Stimulated activated CD8-positive, alpha-beta memory T cell treated with anti-CD3 and anti-CD28 coated beads, Interleukin-12 subunit alpha, Interleukin-12 subunit beta, amount 100 ng/mL, for 24 hours (primary cell): ENCODE data around the gene MTAP.

Experiments
- DNase-seq: peaks from one replicate; pipeline ENCODE4 v3.0.0-alpha.2; 2020; ENCODE audit errors: extremely low read depth

MTAP gene

DNA sequence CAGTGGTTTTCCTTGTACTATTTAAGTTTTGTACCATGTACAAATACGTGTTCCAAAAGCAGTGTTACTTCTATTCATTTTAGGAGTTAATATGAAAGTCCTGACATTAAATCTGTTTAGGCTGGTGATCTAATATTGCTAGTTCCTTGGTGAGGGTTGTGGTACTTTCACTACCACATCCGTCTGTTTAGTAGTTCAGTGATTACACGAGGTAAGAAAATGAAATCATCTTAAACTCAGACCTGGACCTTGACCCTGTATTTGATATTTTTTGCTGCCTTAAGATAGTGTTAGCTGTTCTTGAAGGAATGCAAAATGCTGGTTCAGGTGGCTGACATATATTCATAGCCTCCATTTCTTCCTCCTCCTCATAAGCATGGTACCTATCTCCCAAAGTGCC, 50.3 kb downstream of the MTAP start:
- DNase-seq: no peak

DNA sequence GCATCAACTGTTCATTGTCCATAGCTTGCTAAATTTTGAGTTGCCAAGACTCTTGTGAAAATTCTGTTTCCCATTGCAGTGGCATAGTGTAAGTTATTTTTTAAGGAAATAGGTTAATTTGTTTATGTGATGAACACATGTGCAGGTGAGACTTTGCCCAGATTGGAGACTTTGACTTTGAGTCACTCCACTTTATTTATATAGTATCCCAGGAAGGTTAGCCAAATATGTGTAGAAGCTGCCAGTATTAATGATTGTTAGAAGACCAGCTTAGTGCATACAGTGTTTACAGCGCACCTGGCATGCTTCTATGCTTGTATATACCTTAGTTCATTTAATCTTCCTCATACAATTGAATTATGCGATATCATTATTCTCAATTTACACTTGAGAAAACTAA, 51.0 kb downstream of the MTAP start:
- DNase-seq: no peak

DNA sequence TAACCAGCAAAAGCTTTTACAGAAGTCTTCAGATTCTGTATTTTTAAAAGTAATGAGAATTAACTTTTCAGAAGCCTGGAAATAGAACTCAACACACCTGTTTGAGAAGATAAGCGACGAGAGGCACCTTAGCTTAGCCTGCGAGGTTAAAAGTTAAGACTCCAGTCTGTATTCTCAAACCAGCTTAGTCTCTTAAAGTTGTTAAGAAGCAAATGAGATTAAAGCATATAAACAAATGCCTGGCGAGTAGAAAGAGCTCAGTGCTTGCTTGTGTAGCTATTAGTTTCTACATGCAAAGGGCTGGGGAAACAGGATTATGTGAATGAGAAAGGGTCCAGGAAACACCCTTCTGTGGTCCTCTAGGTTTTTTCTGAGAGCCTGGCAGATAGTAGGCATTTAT, 51.7 kb downstream of the MTAP start:
- no peak for DNase-seq

DNA sequence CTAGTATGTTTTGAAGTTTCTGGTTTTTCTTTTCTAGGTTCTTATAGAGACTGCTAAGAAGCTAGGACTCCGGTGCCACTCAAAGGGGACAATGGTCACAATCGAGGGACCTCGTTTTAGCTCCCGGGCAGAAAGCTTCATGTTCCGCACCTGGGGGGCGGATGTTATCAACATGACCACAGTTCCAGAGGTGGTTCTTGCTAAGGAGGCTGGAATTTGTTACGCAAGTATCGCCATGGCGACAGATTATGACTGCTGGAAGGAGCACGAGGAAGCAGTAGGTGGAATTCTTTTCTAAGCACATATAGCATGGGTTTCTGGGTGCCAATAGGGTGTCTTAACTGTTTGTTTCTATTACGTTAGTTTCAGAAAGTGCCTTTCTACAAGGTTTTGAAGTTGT, 52.2 kb downstream of the MTAP start:
- DNase-seq: no peak

DNA sequence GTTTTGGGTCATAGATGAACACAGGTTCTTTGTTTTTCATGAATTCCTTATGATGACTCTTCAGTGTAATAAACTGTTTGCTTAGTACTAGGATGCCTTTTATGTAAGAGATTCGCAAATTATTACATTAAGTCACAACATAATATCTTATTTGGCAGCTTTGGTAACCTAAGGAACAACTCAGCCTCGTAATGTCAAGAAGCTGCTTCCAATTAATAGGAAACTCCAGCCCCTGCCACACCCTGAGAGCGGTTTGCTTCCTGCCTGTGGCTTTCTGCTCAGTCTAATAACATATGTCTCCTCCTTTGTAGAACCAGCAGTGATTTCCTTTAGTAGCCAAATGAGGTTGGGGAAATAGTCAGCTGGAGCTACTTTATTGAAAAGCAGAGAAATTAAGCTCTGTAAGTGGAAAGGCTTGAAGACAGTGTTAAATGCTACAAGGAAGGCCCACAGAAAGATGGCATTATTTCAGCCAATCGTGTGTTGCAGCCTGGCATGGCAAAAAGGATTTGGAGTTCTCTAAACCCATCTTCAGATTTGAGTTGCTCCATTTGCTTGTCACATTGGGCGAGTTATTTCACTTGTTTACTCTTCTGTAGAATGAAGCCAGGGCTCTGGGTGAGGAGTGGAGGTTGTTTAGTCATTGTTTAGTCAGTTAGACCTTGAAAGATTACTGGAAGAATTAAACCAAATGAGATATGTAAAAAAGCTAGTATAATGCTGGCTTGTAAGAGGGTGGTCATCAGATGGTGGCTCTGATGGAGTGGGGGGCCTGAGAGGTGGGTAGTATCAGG, 54.1 kb downstream of the MTAP start:
- DNase-seq: no peak

DNA sequence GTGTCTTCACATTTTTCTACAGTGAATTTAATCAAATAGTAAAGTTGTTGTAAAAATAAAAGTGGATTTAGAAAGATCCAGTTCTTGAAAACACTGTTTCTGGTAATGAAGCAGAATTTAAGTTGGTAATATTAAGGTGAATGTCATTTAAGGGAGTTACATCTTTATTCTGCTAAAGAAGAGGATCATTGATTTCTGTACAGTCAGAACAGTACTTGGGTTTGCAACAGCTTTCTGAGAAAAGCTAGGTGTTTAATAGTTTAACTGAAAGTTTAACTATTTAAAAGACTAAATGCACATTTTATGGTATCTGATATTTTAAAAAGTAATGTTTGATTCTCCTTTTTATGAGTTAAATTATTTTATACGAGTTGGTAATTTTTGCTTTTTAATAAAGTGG, 60.4 kb downstream of the MTAP start:
- DNase-seq: no peak

DNA sequence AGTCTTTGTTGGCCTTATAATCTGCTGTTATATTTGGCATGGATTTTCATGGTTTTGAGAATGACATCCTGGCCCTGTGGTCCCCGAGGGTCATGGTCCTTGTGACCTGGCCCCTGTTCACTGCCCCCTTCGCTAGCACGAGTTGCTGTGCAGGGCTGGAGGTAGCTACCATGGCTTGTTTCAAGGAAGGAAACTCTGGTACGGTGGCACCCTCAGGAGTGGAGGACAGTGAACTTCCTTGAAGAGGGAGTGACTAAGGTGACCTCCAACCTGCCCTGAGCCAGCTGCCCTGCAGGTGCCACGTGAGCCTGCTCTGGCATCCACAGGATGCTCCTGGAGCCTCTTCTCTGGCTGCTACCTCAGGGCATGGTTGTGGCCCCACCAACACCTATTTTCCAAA, 62.1 kb downstream of the MTAP start:
- no peak for DNase-seq

DNA sequence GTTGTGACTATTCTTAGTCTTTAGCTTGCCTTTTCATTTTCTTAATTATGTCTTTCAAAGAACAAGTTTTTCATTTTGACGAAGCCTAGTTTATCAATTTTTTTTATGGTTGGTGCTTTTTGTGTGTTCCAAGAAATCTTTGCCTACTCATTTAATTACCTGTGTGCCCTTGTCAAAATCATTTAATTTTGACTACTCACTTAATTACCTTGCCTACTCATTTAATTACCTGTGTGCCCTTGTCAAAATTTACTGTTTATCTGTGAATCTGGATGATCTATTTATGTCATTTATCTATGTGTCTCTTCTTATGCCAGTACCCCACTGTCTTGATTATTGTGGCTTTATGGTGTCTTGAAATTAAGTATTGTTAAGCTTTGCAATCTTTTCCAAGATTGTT, 63.9 kb downstream of the MTAP start:
- DNase-seq: no peak

DNA sequence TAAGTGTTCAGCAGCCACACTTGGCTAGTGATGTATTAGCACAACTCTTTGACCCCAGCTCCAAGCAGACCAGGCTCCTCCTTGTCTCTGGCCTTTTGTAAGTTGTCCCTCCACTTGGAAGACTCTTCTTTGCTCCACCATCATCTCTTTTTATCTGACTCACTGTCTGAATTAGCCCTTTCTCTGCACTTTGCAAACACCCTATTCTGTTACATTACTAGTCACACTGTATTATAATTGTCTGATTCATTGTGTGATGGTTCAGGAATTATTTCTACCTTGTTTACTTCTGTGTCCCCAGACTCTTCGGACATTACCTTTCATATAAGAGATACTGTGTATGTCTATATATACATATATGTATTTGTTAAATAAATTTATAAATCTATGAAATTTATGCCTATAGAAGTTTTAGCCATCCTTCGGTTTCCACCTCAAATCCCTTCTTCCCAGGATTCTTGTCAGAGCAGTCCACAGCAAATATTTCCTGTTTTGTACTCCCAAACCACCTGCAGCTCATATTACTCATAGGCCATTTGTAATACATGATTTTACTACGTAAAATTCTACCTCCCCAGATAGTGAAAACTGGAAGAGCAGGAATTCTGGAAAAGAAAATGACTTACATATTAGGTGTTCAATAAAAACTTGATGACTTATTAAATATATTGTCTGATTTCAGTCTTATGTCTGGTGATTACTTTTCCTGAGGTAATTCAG, 69.0 kb downstream of the MTAP start:
- DNase-seq: no peak

DNA sequence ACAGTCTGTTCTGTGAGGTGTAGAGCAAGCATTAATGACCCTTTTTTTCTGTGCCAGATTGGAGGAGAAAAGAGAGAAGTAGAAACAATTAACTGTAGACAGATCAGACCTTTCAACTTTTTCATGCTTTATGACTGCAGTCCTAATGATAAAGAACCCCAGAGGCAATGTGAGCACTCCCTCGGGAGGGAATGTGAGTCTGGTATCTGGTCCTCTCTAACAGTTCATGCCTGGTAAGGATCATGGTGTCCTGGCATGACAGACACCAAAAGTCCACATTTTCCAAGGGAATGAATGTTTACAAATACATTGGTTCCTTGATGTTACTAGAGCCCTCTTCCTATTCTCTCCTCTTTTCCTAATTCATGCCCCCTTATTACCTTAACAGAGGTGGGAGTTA, 70.3 kb downstream of the MTAP start:
- DNase-seq: no peak

DNA sequence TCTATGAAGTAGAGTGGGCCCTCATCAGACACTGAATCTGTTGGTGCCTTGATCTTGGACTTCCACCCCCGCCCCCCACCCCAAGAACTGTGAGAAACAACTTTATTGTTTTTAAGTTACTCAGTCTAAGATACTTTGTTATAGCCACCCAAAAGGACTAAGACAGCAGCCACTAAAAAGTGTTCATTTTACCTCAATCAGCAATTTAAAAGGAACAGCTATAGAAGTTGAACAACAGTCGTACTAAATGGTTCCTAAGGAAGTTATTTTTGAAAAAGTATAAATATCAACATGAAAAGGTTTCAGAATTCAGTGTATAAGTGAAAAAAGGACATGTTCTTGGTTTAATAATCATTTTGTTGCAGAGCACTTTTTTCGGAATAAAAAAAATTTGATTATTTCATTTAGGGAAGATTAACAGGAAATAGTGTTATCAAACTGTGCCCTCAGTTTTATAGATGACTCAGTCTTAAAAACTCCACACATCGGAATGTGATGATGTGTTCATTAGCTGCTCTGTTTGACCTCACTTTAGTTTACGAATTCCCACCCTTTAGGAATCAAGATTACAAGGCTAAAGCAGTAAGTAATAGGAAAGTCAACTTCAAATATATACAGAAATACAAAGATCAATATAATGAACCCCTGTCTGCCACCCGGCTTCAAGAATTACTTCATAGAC, 71.2 kb downstream of the MTAP start:
- DNase-seq: no peak

DNA sequence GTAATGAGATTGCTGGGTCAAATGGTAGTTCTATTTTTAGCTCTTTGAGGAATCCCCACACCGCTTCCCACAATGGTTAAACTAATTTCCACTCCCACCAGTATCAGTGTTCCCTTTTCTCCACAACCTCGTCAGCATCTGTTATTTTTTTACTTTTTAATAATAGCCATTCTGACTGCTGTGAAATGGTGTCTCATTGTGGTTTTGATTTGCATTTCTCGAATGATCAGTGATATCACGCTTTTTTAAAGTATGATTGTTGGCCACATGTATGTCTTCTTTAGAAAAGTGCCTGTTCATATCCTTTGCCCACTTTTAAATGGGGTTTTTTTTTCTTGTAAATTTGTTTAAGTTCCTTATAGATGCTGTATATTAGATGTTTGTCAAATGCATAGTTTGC, 73.5 kb downstream of the MTAP start:
- DNase-seq: no peak

DNA sequence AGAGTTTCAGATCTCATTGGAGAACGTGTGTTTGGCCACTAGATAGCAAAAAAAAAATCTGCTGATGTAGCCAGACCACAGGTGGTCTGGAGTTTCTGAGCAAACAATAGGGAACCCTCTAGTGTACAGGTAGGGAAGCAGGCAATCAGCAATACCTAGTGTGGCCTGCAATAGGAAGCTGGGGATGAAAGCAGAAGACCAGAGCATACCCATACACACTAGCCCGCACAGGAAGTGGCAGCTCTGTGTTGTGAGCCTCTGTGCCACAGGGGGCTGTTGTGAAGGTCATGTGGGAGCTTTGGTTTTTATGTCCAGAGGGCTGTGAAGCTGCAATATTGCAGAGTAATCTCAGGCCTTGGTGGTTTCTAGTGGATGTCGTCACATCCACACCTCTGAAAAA, 81.2 kb downstream of the MTAP start:
- DNase-seq: no peak

DNA sequence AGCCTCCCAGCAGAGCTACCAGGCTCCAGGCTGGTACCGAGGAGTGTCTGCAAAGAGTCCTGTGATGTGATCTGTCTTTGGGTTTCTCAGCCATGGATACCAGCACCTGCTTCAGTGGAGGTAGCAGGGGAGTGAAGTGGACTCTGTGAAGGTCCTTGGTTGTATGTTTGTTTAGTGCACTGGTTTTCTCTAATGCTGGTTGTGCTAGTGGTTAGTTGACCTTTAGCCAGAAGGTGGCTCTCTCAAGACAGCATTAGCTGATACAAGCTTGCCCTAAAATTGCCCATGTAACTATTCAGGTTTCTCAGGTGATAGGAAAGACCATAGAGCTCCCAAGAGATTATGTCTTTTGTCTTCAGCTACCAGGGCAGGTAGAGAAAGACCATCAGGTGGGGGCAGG, 87.2 kb downstream of the MTAP start:
- no peak for DNase-seq

DNA sequence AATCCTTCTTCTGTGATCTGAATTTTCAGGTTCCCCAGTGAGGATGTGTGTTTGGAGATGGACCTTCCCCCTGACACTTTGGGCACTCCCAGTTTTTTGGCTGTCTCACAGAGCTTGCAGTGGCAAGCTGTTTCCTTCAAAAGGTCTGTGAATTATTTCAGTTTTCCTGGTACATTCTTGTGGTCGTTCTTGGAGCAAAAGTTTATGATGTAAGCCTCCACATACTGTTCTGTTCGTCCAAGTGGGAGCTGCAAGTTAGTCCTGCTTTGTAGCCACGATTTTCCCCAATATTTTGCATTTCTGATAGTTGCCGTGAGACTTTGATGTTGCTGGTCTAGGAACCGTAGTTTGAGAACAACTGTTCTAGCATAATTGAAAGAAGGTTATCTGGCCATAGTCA, 88.3 kb downstream of the MTAP start:
- no peak for DNase-seq

DNA sequence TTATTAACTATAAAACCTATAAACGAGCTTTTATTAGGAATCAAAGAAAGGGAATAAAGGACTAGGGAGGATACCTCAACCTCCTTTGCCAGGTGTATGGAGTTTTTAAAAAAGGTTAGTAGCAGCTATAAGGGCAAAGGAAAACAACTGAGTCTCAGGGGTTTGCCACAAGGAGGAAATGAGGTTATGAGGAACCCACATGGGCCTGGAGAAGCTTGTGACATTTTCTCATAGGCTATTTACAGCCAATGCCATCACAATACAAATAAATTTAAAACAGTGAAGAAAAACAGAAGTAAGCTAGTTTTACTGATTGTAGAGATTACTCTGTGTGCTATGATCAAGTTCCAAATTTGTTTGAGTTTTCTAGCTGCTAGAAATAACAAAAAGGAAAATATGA, 99.1 kb downstream of the MTAP start:
- DNase-seq: no peak

DNA sequence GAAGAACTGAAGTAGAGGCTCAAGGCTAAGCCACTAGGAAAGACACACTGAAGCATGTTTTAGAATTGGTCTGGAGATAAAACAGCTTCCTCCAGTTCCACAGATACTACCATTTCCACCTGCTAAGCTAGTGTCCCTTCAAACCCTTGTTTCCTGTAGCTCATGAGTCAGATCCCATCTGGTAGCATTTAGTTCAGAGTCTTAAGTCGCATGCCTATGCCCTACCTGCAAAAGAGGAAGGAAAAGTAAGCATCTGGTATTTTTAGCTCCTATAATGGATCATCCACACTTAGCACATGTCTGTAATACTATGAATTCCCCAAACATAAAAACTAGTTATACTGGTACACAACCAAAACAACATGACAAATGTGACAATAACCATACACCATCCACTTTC, 99.7 kb downstream of the MTAP start:
- DNase-seq: no peak

DNA sequence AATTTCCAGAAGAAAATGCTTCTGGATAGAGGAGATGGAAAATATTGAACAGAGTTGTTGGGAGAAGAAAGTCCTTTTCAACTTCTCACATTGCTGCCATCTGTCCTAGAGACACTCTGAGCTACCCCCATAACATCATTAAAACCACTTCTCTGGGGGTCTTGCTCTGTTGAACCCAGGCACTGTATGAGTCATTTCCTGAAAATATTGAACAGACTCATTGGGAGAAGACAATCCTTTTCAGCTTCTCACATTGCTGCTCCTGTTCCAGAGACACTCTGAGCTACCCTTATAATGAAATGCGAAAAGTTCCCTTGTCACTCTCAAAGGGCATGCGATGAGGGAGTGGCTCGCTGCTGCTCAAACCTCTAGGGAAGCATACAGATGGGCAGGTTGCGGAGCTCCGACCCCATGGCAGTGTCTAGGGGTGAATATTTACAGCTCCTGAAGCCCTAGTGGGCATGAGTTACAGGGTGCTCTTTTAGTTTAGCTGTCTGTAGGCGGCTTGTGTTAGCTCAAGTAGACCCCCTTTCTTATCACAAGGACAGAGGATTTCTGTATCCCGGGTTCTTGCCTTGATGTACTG, 101.0 kb downstream of the MTAP start:
- no peak for DNase-seq

DNA sequence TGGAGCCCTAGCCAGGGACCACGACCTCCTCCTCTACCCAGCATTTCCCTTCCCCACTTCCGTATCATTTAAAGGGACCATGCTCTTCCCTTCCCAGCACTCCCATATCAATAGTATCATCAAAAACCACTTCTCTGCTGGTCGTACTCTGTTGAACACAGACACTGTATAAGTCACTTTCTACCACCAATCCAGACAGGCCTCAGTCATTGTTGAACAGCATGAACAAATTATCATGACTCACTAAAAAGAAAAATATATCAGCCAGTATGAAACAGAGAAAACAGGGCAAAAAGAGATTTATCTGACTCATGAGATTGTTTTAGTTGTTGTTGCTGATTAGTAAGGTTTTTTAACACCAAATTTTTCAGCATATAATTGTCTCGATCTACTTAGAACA, 101.9 kb downstream of the MTAP start:
- DNase-seq: no peak

DNA sequence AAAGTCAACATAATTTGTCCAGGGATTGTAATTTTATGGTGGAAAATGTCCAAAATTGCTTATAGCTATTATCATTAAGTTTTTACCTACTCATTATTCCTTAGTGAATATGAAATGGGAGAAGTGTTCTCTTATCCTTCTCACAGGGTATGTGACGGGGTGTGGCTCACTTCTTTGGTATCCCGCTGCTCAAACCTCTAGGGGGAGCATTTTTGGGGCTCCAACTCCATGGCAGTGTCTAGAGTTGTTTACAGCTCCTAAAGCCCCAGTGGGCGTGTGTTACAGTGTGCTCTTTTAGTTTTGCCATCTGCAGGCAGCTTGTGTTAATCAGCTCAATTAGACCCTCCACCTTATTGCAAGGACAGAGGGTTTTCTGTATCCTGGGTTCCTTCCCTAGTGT, 102.3 kb downstream of the MTAP start:
- DNase-seq: no peak

DNA sequence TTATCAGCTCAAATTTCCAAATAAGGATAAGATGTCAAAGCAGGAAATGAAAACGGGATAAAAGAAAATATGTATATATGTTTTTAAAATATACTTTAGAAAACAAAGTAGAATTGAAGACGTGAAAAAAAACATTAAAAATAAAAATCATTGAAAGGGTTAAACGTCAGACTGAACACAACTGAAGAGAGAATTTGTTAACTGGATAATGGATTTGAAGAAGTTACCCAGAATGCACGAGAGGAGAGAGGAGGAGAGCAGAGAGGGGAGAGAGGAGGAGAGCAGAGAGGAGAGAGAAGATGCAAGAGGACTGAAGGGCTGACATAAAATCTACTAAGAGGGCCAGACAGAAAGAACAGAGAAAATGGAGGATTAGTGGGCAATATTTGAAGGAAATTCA, 103.8 kb downstream of the MTAP start:
- no peak for DNase-seq

DNA sequence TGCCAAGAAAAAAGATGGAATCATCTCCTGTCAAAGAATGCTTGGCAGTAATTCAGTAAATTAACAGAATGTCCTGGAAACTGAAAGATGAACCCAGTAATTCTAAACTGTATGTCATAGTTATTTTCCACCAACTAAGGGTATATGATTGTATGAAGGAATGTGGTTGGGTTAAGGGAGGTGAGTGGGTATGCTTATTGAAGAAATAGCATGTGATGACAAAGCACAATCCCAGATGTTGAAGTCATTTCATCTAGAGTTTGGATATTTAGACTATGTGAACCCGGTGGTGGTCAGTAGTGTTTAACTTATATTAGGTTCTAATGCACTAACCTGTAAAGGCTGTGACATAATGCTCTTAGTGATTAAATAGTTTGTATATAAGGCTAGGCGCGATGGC, 104.4 kb downstream of the MTAP start:
- DNase-seq: no peak
